ENCODE measurements around the gene CREB5. TPM values are rescaled to one million over a fixed set of nuclear protein-coding genes. Genes with fewer than 3 reads are reported as not detected.

The CREB5 gene
- total RNA-seq, 1 donor from 2014 or later: 13.6 TPM

- Mint-ChIP-seq H3K27ac (peak overlapping the region; percentile 30), H3K9me3 (no peaks in the 10 kb centered on the region), H3K4me1 (peaks cover 28% of the 10 kb centered on the region), H3K4me3 (no peak overlapping the region), H3K36me3 (no peaks in the 10 kb centered on the region), H3K27me3 (ENCODE audit: low read depth) (no peaks in the 10 kb centered on the region)
- TF ChIP-seq, protein P1, sequence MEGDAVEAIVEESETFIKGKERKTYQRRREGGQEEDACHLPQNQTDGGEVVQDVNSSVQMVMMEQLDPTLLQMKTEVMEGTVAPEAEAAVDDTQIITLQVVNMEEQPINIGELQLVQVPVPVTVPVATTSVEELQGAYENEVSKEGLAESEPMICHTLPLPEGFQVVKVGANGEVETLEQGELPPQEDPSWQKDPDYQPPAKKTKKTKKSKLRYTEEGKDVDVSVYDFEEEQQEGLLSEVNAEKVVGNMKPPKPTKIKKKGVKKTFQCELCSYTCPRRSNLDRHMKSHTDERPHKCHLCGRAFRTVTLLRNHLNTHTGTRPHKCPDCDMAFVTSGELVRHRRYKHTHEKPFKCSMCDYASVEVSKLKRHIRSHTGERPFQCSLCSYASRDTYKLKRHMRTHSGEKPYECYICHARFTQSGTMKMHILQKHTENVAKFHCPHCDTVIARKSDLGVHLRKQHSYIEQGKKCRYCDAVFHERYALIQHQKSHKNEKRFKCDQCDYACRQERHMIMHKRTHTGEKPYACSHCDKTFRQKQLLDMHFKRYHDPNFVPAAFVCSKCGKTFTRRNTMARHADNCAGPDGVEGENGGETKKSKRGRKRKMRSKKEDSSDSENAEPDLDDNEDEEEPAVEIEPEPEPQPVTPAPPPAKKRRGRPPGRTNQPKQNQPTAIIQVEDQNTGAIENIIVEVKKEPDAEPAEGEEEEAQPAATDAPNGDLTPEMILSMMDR (IDR thresholded peaks at IDR 0.05; ENCODE audit: unreplicated experiment): no peak
- no peak for DNase-seq (ENCODE audit: low spot score in 2 of 2, unreplicated experiment in 2 of 2)
Observed at GRCh38 chr7:28623105-28623730, 210.9 kb downstream of the CREB5 start.

GRCh38 chr7:28623863-28624262 is 211.5 kb downstream of the CREB5 start:
- no peaks in the 10 kb centered on the region for H3K27me3 Mint-ChIP-seq (ENCODE audit: low read depth)
- H3K4me1 Mint-ChIP-seq: peaks cover 21% of the 10 kb centered on the region
- DNase-seq (ENCODE audit: low spot score in 2 of 2, unreplicated experiment in 2 of 2): no peak
- H3K4me3 Mint-ChIP-seq: no peak overlapping the region
- no peaks in the 10 kb centered on the region for H3K9me3 Mint-ChIP-seq
- TF ChIP-seq, protein P1 (IDR thresholded peaks at IDR 0.05; ENCODE audit: unreplicated experiment): no peak
- H3K36me3 Mint-ChIP-seq: no peaks in the 10 kb centered on the region
- no peak overlapping the region for H3K27ac Mint-ChIP-seq

- peaks cover 25% of the 10 kb centered on the region for H3K4me1 Mint-ChIP-seq
- no peaks in the 10 kb centered on the region for H3K9me3 Mint-ChIP-seq
- no peaks in the 10 kb centered on the region for H3K27me3 Mint-ChIP-seq (ENCODE audit: low read depth)
- H3K36me3 Mint-ChIP-seq: no peaks in the 10 kb centered on the region
- TF ChIP-seq, protein P1 (IDR thresholded peaks at IDR 0.05; ENCODE audit: unreplicated experiment): no peak
- no peak overlapping the region for H3K27ac Mint-ChIP-seq
- DNase-seq (ENCODE audit: low spot score in 2 of 2, unreplicated experiment in 2 of 2): no peak
- H3K4me3 Mint-ChIP-seq: no peak overlapping the region
Observed at GRCh38 chr7:28625432-28625831, 213.1 kb downstream of the CREB5 start.

GRCh38 chr7:28626221-28626620 is 213.9 kb downstream of the CREB5 start:
- Mint-ChIP-seq H3K9me3 (no peaks in the 10 kb centered on the region), H3K27me3 (ENCODE audit: low read depth) (no peaks in the 10 kb centered on the region), H3K27ac (no peak overlapping the region), H3K36me3 (no peaks in the 10 kb centered on the region), H3K4me3 (no peak overlapping the region), H3K4me1 (peaks cover 26% of the 10 kb centered on the region)
- TF ChIP-seq, protein P1 (IDR thresholded peaks at IDR 0.05; ENCODE audit: unreplicated experiment): no peak
- no peak for DNase-seq (ENCODE audit: low spot score in 2 of 2, unreplicated experiment in 2 of 2)

DNA sequence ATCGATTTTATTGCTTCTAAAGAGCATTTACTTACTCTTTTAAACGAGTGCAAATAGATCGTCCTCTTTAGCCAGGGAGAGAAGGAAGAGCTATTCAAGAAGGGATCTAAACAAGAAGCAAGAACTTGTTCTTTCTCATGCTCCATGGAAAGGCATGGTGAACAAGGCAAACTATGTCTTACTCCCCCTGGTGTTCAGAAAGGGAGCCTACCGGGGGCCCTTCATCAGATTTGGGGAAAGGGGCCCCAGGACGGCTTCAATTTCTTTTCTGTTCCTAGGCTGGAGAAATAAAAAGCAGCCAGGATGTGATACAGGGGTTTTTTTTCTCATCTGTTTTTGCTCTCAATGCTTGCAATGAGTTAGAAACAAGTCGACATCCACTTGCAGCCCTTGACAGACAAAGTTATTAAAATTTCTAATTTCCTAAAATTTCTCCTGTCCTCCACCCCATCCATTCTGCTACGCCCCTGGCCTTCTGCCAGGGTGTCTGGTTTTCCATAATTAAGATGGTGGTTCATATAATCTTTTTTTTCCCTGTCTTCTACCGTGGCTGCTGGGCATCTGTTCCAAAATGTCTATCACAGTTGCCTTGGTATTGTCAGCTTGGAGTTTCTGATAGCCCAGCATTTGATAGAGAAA is 214.4 kb downstream of the CREB5 start:
- no peaks in the 10 kb centered on the region for H3K36me3 Mint-ChIP-seq
- H3K27me3 Mint-ChIP-seq (ENCODE audit: low read depth): peaks cover 2% of the 10 kb centered on the region
- no peak overlapping the region for H3K27ac Mint-ChIP-seq
- peak in 1 of 2 experiments; percentile 41 for DNase-seq (ENCODE audit: low spot score in 2 of 2, unreplicated experiment in 2 of 2)
- peaks cover 26% of the 10 kb centered on the region for H3K4me1 Mint-ChIP-seq
- H3K4me3 Mint-ChIP-seq: no peak overlapping the region
- H3K9me3 Mint-ChIP-seq: no peaks in the 10 kb centered on the region
- TF ChIP-seq, protein P1 (IDR thresholded peaks at IDR 0.05; ENCODE audit: unreplicated experiment): peak; percentile 53

All from mesothelial cell of epicardium (in vitro differentiated cells).